WI38 (cell line): ENCODE measurements around the gene EMX1.

Experiments
- H3K4me3 ChIP-seq: 2 replicates; pipeline ENCODE4 v1.5.1; 2011; ENCODE audit warnings: low read depth, mild to moderate bottlenecking, control low read depth, low read length
- CTCF ChIP-seq: IDR thresholded peaks from 2 replicates; pipeline ENCODE4 v1.5.1; 2012; ENCODE audit warnings: low read depth, mild to moderate bottlenecking, control low read depth, low read length

Gene EMX1

GRCh38 chr2:72887740-72888437, 29.4 kb upstream of the EMX1 start:
- peak; percentile 97 for TF ChIP-seq CTCF
- H3K4me3 ChIP-seq, result peak overlapping the region; percentile 67

GRCh38 chr2:72888438-72889202, 28.7 kb upstream of the EMX1 start:
- H3K4me3 ChIP-seq, result no peak overlapping the region
- no peak for TF ChIP-seq CTCF

- no peak for TF ChIP-seq CTCF
- no peak overlapping the region for H3K4me3 ChIP-seq
Measured at GRCh38 chr2:72889991-72890390, 27.3 kb upstream of the EMX1 start.

- no peak overlapping the region for H3K4me3 ChIP-seq
- TF ChIP-seq CTCF, result no peak
Measured at GRCh38 chr2:72891091-72891818, 26.1 kb upstream of the EMX1 start.

- TF ChIP-seq CTCF, result peak; percentile 75
- no peak overlapping the region for H3K4me3 ChIP-seq
Measured at GRCh38 chr2:72892506-72893173, 24.7 kb upstream of the EMX1 start.

GRCh38 chr2:72893594-72894319, 23.6 kb upstream of the EMX1 start:
- TF ChIP-seq CTCF, result peak; percentile 93
- H3K4me3 ChIP-seq, result no peak overlapping the region
